Glutamatergic neuron (in vitro differentiated cells): Measurements from ENCODE around the gene EXOG. TPM values are rescaled to one million over a fixed set of nuclear protein-coding genes. Genes with fewer than 3 reads are reported as not detected.

ENCODE experiments used
- DNase-seq: peaks from one replicate; pipeline ENCODE4 v3.0.0; 2022
- H3K27ac Mint-ChIP-seq: one replicate; pipeline ENCODE4 v1.8.0; 2020; ENCODE audit warnings: mild to moderate bottlenecking, mixed read lengths, inconsistent platforms; ENCODE audit not compliant: unreplicated experiment
- H3K27me3 Mint-ChIP-seq: one replicate; pipeline ENCODE4 v1.8.0; 2020; ENCODE audit warnings: mild to moderate bottlenecking, moderate library complexity, mixed read lengths, inconsistent platforms; ENCODE audit not compliant: unreplicated experiment
- H3K36me3 Mint-ChIP-seq: one replicate; pipeline ENCODE4 v1.8.0; 2020; ENCODE audit warnings: mild to moderate bottlenecking, mixed read lengths, inconsistent platforms; ENCODE audit not compliant: unreplicated experiment
- H3K4me1 Mint-ChIP-seq: one replicate; pipeline ENCODE4 v1.8.0; 2020; ENCODE audit warnings: mild to moderate bottlenecking, low read depth, mixed read lengths, inconsistent platforms; ENCODE audit not compliant: unreplicated experiment
- H3K4me3 Mint-ChIP-seq: one replicate; pipeline ENCODE4 v1.8.0; 2020; ENCODE audit warnings: mild to moderate bottlenecking, mixed read lengths, inconsistent platforms; ENCODE audit not compliant: unreplicated experiment
- H3K9me3 Mint-ChIP-seq: one replicate; pipeline ENCODE4 v1.8.0; 2020; ENCODE audit warnings: mild to moderate bottlenecking, moderate library complexity, mixed read lengths, inconsistent platforms; ENCODE audit not compliant: unreplicated experiment
- total RNA-seq: library from RNA; stranded (reverse); fragmentation: NEBNext Ultra II Directional; extraction: Animal tissue kit (Norgen Biotek cat#: 25700); gene quantifications from one replicate; pipeline ENCODE4 v1.2.1, GENCODE V29; 2021; ENCODE audit not compliant: unreplicated experiment
- TF ChIP-seq, protein P1 (sequence below): fragments of 200-600 bp; sonication (generic); IDR thresholded peaks from one replicate; pipeline ENCODE4 v1.5.0; 2021; ENCODE audit not compliant: partially characterized antibody, unreplicated experiment

Gene EXOG
- total RNA-seq, 1 donor from 2014 or later: 20.9 TPM

DNA sequence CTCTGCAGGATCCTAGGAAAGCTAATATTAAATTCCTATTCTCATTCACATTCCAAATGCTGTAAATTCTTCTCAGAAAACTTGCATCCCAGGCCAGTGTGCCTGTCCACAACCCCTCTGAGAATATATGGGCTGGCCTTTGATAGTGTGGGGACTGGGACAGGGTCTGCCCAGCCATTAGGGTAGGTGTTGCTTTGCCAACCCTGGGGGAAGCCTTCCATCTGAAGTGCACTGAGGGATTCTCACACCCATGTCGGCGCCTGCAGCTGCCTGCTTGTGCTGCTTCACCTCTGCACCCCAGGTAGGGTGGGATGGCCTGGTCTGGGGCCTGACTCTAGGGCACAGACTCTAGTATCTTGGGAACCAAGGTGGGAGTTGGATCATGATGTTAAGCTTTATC, 15.2 kb upstream of the EXOG start:
- Mint-ChIP-seq H3K9me3 (no peaks in the 10 kb centered on the region), H3K27me3 (no peaks in the 10 kb centered on the region), H3K27ac (no peak overlapping the region), H3K4me3 (no peak overlapping the region), H3K4me1 (peaks cover 8% of the 10 kb centered on the region), H3K36me3 (peaks cover 5% of the 10 kb centered on the region)
- DNase-seq: no peak
- TF ChIP-seq, protein P1, sequence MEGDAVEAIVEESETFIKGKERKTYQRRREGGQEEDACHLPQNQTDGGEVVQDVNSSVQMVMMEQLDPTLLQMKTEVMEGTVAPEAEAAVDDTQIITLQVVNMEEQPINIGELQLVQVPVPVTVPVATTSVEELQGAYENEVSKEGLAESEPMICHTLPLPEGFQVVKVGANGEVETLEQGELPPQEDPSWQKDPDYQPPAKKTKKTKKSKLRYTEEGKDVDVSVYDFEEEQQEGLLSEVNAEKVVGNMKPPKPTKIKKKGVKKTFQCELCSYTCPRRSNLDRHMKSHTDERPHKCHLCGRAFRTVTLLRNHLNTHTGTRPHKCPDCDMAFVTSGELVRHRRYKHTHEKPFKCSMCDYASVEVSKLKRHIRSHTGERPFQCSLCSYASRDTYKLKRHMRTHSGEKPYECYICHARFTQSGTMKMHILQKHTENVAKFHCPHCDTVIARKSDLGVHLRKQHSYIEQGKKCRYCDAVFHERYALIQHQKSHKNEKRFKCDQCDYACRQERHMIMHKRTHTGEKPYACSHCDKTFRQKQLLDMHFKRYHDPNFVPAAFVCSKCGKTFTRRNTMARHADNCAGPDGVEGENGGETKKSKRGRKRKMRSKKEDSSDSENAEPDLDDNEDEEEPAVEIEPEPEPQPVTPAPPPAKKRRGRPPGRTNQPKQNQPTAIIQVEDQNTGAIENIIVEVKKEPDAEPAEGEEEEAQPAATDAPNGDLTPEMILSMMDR: no peak

DNA sequence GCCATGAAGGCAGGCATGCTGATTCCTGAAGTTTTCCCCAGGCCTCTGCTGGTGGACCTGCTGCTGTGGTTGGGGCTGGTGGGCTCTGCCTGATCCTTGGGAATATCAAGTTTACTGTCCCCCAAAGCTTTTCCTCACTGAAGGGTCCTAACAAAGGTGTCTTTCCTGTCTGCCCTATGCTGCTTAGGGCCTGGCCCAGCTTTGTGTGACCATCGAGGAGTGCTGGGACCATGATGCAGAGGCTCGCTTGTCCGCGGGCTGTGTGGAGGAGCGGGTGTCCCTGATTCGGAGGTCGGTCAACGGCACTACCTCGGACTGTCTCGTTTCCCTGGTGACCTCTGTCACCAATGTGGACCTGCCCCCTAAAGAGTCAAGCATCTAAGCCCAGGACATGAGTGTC, 13.2 kb upstream of the EXOG start:
- H3K36me3 Mint-ChIP-seq: peaks cover 5% of the 10 kb centered on the region
- peak overlapping the region; percentile 25 for H3K27ac Mint-ChIP-seq

GRCh38 chr3:38487323-38487722, 8.8 kb upstream of the EXOG start:
- peaks cover 7% of the 10 kb centered on the region for H3K4me1 Mint-ChIP-seq
- H3K36me3 Mint-ChIP-seq: peaks cover 5% of the 10 kb centered on the region
- no peaks in the 10 kb centered on the region for H3K27me3 Mint-ChIP-seq
- no peak for DNase-seq
- H3K9me3 Mint-ChIP-seq: no peaks in the 10 kb centered on the region
- no peak overlapping the region for H3K27ac Mint-ChIP-seq
- H3K4me3 Mint-ChIP-seq: no peak overlapping the region
- TF ChIP-seq, protein P1: no peak

More for the DNA sequence above, 13.2 kb upstream of the EXOG start:
- H3K9me3 Mint-ChIP-seq: no peaks in the 10 kb centered on the region
- TF ChIP-seq, protein P1: no peak
- H3K27me3 Mint-ChIP-seq: no peaks in the 10 kb centered on the region
- no peaks in the 10 kb centered on the region for H3K4me1 Mint-ChIP-seq
- H3K4me3 Mint-ChIP-seq: no peak overlapping the region
- no peak for DNase-seq

- Mint-ChIP-seq H3K27ac (no peak overlapping the region), H3K4me1 (peaks cover 7% of the 10 kb centered on the region), H3K36me3 (peaks cover 5% of the 10 kb centered on the region), H3K27me3 (no peaks in the 10 kb centered on the region), H3K9me3 (no peaks in the 10 kb centered on the region), H3K4me3 (no peak overlapping the region)
- no peak for DNase-seq
- TF ChIP-seq, protein P1: no peak
Measured at GRCh38 chr3:38488949-38489348, 7.2 kb upstream of the EXOG start.

DNA sequence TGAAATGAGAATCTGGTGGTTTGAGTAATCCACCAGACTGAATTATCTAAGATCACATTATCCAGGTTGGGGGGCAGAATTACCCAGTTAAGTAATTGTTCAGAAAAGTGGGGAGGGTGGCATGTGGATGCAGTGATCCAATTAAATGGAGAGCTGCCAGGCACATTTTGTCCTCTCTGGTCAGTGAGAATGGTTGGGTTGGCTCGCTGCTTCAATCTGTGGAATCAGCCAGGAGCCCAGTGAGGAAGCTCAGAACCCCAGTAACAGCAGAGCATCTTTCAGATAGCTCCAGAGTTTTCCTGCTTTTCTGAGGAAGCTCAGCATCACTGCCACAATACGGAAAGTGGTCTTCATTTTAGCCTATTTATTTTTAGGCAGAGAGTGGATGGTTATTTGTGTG, 6.4 kb upstream of the EXOG start:
- TF ChIP-seq, protein P1: no peak
- no peak overlapping the region for H3K27ac Mint-ChIP-seq
- DNase-seq: no peak
- H3K36me3 Mint-ChIP-seq: peaks cover 3% of the 10 kb centered on the region
- H3K9me3 Mint-ChIP-seq: no peaks in the 10 kb centered on the region
- no peaks in the 10 kb centered on the region for H3K27me3 Mint-ChIP-seq
- H3K4me1 Mint-ChIP-seq: peaks cover 7% of the 10 kb centered on the region
- H3K4me3 Mint-ChIP-seq: no peak overlapping the region
